Testis (tissue), 3 donors: ENCODE data around the gene FAM210A. TPM values are rescaled to one million over a fixed set of nuclear protein-coding genes. Genes with fewer than 3 reads are reported as not detected.

Source experiments
- DNase-seq: peaks from one replicate; pipeline ENCODE4 v3.0.0-alpha.2; 2019
- H3K27ac ChIP-seq, 2 donors: fragments of 200-600 bp; sonication (generic); one replicate each; pipeline ENCODE4 v1.5.1; 2019
- H3K27me3 ChIP-seq: fragments of 200-600 bp; sonication (generic); one replicate; pipeline ENCODE4 v1.5.1; 2019
- H3K36me3 ChIP-seq: fragments of 200-600 bp; sonication (generic); one replicate; pipeline ENCODE4 v1.5.1; 2017; ENCODE audit warnings: low read depth; ENCODE audit errors: missing control alignments
- H3K4me1 ChIP-seq: fragments of 200-600 bp; sonication (generic); one replicate; pipeline ENCODE4 v1.5.1; 2019
- H3K4me3 ChIP-seq, 2 donors: fragments of 200-600 bp; sonication (generic); one replicate each; pipeline ENCODE4 v1.5.1; 2017 to 2019
- H3K9me3 ChIP-seq: fragments of 200-600 bp; sonication (generic); one replicate; pipeline ENCODE4 v1.5.1; 2017
- POLR2A ChIP-seq: fragments of 450-650 bp; IDR thresholded peaks from one replicate; pipeline ENCODE4 v1.6.1; 2017; ENCODE audit warnings: antibody characterized with exemption, mild to moderate bottlenecking, moderate library complexity
- WGBS, 2 donors: methylation state at CpG; one replicate each; pipeline ENCODE4 v1.1.5; 2018; 5-methylcytosine and 5-hydroxymethylcytosine counted together
- intact Hi-C: fragments of 100-400 bp; cut with DNase I; formaldehyde crosslinking; loops from one replicate; pipeline ENCODE4 v1.15.1; 2023; ENCODE audit warnings: low total_unique reads
- polyA plus RNA-seq: library from polyadenylated mRNA; stranded (reverse); fragments of 350-450 nt; fragmentation: Illumina TruSeq; extraction: RNeasy Lipid Tissue Mini Kit (QIAGEN cat#74804); gene quantifications from one replicate; pipeline ENCODE4 v1.2.3, GENCODE V29; 2014; ENCODE audit warnings: low read depth, low replicate concordance; ENCODE audit not compliant: insufficient read depth
- total RNA-seq, 2 donors: library from RNA; depleted of rRNA; stranded (reverse); fragments of >200 nt; gene quantifications; one replicate each; pipeline ENCODE4 v1.2.3, GENCODE V29; 2016
- TF ChIP-seq, protein P1 (sequence below), 3 experiments: fragments of 450-650 bp in 2 of 3; fragments of 200-600 bp in 1 of 3; sonication (generic) in 1 of 3; IDR thresholded peaks; one replicate each; pipeline ENCODE4 v1.5.1; 2016 to 2019; ENCODE audit warnings: antibody characterized with exemption in 3 of 3, mild to moderate bottlenecking in 2 of 3, moderate library complexity in 1 of 3

The FAM210A gene
- total and polyA plus RNA-seq, 3 donors from 2014 or later = 22.6 to 28.7 (median 24.5) TPM

DNA sequence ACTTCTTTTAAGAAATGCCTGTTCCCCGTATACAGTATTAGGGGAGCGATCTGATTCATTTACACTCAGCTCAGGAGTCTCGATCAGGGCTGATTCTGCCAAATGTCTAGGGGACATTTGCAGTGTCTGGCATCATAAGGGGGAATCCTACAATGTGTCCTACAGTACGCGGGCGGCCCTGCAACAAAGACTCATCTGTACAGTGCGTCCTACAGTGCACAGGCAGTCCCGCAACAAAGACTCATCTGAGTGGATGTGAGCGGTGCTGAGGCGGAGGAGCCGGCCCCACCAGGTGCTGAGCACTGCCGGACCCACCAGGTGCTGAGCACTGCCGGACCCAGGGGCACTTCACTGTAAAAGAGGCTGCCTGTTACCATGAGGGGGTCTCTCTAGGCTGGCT is 102.5 kb downstream of the FAM210A start:
- TF ChIP-seq, protein P1, sequence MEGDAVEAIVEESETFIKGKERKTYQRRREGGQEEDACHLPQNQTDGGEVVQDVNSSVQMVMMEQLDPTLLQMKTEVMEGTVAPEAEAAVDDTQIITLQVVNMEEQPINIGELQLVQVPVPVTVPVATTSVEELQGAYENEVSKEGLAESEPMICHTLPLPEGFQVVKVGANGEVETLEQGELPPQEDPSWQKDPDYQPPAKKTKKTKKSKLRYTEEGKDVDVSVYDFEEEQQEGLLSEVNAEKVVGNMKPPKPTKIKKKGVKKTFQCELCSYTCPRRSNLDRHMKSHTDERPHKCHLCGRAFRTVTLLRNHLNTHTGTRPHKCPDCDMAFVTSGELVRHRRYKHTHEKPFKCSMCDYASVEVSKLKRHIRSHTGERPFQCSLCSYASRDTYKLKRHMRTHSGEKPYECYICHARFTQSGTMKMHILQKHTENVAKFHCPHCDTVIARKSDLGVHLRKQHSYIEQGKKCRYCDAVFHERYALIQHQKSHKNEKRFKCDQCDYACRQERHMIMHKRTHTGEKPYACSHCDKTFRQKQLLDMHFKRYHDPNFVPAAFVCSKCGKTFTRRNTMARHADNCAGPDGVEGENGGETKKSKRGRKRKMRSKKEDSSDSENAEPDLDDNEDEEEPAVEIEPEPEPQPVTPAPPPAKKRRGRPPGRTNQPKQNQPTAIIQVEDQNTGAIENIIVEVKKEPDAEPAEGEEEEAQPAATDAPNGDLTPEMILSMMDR (IDR thresholded peaks at IDR 0.05) = no peak
- no peak for TF ChIP-seq POLR2A
- peaks cover 3% of the 10 kb centered on the region for H3K4me1 ChIP-seq
- intact Hi-C loops = loop anchor here (10.0 kb wide), 1 partner anchor 409 kb away; the partner anchor contains the start of gene LDLRAD4
- no peak for DNase-seq
- H3K27ac ChIP-seq = no peak overlapping the region
- no peak overlapping the region for H3K4me3 ChIP-seq
- H3K9me3 ChIP-seq = no peaks in the 10 kb centered on the region
- H3K27me3 ChIP-seq = no peaks in the 10 kb centered on the region
- H3K36me3 ChIP-seq = no peaks in the 10 kb centered on the region
- 88 to 94% methylated on average over 3 to 13 of the region's 13 CpGs for WGBS, 2 donors

DNA sequence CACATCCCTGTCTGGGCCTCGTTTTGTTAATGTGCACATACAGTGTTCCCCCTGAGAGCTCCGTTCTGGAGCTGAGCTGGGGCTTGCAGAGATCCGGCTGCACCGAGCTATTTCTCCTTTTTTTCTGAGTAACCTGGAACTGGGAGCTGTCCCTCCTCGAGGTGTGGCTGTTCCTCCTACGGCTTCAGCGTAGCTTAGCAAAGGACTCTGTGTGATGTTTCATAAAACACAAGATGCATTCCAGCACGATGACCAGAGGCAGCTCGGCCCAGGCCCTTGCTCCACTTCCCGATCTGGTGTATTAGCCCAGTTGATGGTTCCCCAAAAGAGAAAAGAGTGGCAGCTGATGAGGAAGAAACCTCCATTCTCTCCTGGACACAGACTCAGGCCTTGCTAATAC is 103.0 kb downstream of the FAM210A start:
- H3K36me3 ChIP-seq = no peaks in the 10 kb centered on the region
- no peak overlapping the region for H3K4me3 ChIP-seq

DNA sequence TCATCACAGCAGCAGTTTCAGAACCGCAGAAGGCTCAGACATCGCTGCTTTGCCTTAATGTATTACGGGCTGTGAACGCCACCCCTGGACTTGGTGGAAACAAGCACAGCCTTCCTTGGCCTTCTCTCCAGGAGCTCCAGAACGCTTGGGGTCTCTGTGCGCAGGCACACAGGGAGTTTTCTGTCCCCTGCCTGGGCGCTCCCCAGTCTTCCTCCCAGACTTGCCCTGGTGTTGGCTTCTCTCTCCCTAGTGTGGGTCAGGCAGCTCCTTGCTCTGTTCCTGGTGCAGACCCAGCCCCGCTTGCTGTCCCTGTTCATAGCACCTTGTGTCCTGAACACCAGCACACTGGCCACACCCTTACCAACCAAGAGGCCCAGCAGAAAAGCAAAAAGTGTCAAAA is 103.6 kb downstream of the FAM210A start:
- no peak overlapping the region for H3K4me3 ChIP-seq
- DNase-seq = no peak
- H3K4me1 ChIP-seq = peaks cover 4% of the 10 kb centered on the region
- TF ChIP-seq, protein P1 (IDR thresholded peaks at IDR 0.05) = no peak
- no peak for TF ChIP-seq POLR2A
- H3K36me3 ChIP-seq = no peaks in the 10 kb centered on the region
- intact Hi-C loops = loop anchor here (10.0 kb wide), 1 partner anchor 408 kb away; the partner anchor contains the start of gene LDLRAD4
- H3K27ac ChIP-seq = no peak overlapping the region
- no peaks in the 10 kb centered on the region for H3K27me3 ChIP-seq
- no peaks in the 10 kb centered on the region for H3K9me3 ChIP-seq
- WGBS, 2 donors = 91 to 98% methylated on average over 6 to 8 of the region's 8 CpGs

More for the DNA sequence above, 103.0 kb downstream of the FAM210A start:
- intact Hi-C loops = loop anchor here (10.0 kb wide), 1 partner anchor 409 kb away; the partner anchor contains the start of gene LDLRAD4
- H3K27me3 ChIP-seq = no peaks in the 10 kb centered on the region
- H3K9me3 ChIP-seq = no peaks in the 10 kb centered on the region
- 60 to 71% methylated on average over 9 to 10 of the region's 10 CpGs for WGBS, 2 donors
- H3K27ac ChIP-seq = no peak overlapping the region
- H3K4me1 ChIP-seq = peaks cover 4% of the 10 kb centered on the region
- DNase-seq = no peak
- no peak for TF ChIP-seq POLR2A
- TF ChIP-seq, protein P1 (IDR thresholded peaks at IDR 0.05) = no peak

DNA sequence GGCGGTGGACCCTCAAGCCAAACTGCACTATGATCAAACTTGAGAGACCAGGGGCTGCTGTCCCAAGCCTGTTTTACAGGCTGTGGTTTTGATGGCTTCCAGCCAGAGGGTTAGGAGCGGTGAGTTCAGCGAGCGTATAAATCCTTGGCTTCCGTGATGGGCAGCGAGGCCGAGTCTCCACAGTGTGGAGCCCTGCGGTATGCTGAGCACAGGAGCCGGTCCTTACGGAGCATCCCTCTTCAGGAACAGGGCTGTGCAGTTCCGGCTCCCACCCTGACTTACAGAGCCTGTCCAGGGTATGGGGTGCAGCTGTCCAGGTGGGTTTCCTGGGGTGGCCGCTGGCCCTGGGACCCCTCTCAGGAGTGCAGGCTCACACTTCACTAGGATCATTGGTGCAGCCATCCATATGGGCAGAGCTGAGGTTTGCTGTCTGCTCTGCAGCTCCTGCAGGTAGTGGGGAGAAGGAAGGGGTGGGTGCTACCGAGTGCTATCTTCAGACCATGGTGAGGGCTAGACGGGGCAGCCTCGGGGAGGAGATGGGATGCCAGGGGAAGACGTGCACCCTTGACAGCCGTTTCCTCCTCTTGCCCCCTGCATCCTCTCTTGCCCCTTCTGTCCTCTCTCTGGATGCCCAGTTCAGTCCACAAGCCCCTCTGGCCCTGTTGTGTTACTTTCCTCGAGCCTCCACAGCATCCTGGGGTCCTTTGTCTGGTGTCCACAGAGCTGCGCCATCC is 104.3 kb downstream of the FAM210A start:
- intact Hi-C loops = loop anchor here (10.0 kb wide), 1 partner anchor 407 kb away; the partner anchor contains the start of gene LDLRAD4
- no peak for TF ChIP-seq POLR2A
- TF ChIP-seq, protein P1 (IDR thresholded peaks at IDR 0.05) = no peak
- Histone ChIP-seq H3K36me3 (no peaks in the 10 kb centered on the region), H3K4me1 (peaks cover 4% of the 10 kb centered on the region), H3K27ac (no peak overlapping the region), H3K4me3 (no peak overlapping the region), H3K9me3 (no peaks in the 10 kb centered on the region), H3K27me3 (no peaks in the 10 kb centered on the region)
- no peak for DNase-seq
- 91 to 92% methylated on average over 17 to 19 of the region's 19 CpGs for WGBS, 2 donors
